ENCODE results near the gene RTL1. TPM values are rescaled to one million over a fixed set of nuclear protein-coding genes. Genes with fewer than 3 reads are reported as not detected.

The RTL1 gene
- total and polyA plus RNA-seq, 2 experiments from 2014 or later: 0.36 TPM; not detected in 1

- H3K4me3 ChIP-seq: no peak overlapping the region
- 0 out of 2 replicates have a peak, but pooled peaks cover 9% of the 10 kb centered on the region for H3F3A ChIP-seq (ENCODE audit: insufficient read depth)
- no peak overlapping the region for H3K4me2 ChIP-seq (ENCODE audit: unreplicated experiment)
- H3K79me2 ChIP-seq (ENCODE audit: insufficient read depth): peaks cover 90% of the 10 kb centered on the region
- H3K9ac ChIP-seq: no peak overlapping the region
- WGBS, 2 experiments (ENCODE audit: low coverage in 1 of 2, low lambda C conversion rate in 2 of 2, missing lambda C conversion rate in 2 of 2): 70 to 76% methylated on average over 19 to 20 of the region's 20 CpGs
- TF ChIP-seq EZH2 (IDR thresholded peaks at IDR 0.05; ENCODE audit: insufficient read depth, poor library complexity, severe bottlenecking) (no peak), EZH2phosphoT487 (IDR thresholded peaks at IDR 0.05; ENCODE audit: insufficient read depth, low read depth) (no peak)
- H3K9me2 ChIP-seq (ENCODE audit: insufficient read depth): no peaks in the 10 kb centered on the region
- H4K20me1 ChIP-seq (ENCODE audit: insufficient read depth): peaks cover 3% of the 10 kb centered on the region; the same call in 1 of the 2 replicates
- no peak overlapping the region for H3K27ac ChIP-seq
- in situ Hi-C loops (cut with MboI): no loop called here
- no peak overlapping the region for H2AFZ ChIP-seq
- peaks cover 5% of the 10 kb centered on the region; the same call in 1 of the 2 replicates for H3K36me3 ChIP-seq (ENCODE audit: low read depth)
- H3K27me3 ChIP-seq (replicated peaks; ENCODE audit: insufficient read depth): no peaks in the 10 kb centered on the region
- no peaks in the 10 kb centered on the region for H3K9me3 ChIP-seq (ENCODE audit: low read depth)
- DNase-seq: no peak
- no peaks in the 10 kb centered on the region for H3K4me1 ChIP-seq (ENCODE audit: insufficient read depth)
Observed at GRCh38 chr14:100856056-100856950, 47.2 kb downstream of the RTL1 start.

- H3F3A ChIP-seq (ENCODE audit: insufficient read depth): peaks cover 12% of the 10 kb centered on the region; the same call in 1 of the 2 replicates
- no peak overlapping the region for H3K27ac ChIP-seq
- peaks cover 5% of the 10 kb centered on the region; the same call in 1 of the 2 replicates for H3K36me3 ChIP-seq (ENCODE audit: low read depth)
- H3K79me2 ChIP-seq (ENCODE audit: insufficient read depth): peaks cover 94% of the 10 kb centered on the region
- DNase-seq: no peak
- no peak overlapping the region for H3K4me3 ChIP-seq
- no peak for TF ChIP-seq EZH2 (IDR thresholded peaks at IDR 0.05; ENCODE audit: insufficient read depth, poor library complexity, severe bottlenecking)
- TF ChIP-seq EZH2phosphoT487 (IDR thresholded peaks at IDR 0.05; ENCODE audit: insufficient read depth, low read depth): no peak
- in situ Hi-C loops (cut with MboI): no loop called here
- WGBS, 2 experiments (ENCODE audit: low coverage in 1 of 2, low lambda C conversion rate in 2 of 2, missing lambda C conversion rate in 2 of 2): 64 to 67% methylated on average over 18 of the region's 18 CpGs
- no peak overlapping the region for H3K4me2 ChIP-seq (ENCODE audit: unreplicated experiment)
- H3K4me1 ChIP-seq (ENCODE audit: insufficient read depth): no peaks in the 10 kb centered on the region
- no peaks in the 10 kb centered on the region for H3K27me3 ChIP-seq (replicated peaks; ENCODE audit: insufficient read depth)
- no peak overlapping the region for H2AFZ ChIP-seq
- H3K9me2 ChIP-seq (ENCODE audit: insufficient read depth): no peaks in the 10 kb centered on the region
- H3K9me3 ChIP-seq (ENCODE audit: low read depth): no peaks in the 10 kb centered on the region
- H4K20me1 ChIP-seq (ENCODE audit: insufficient read depth): peaks cover 3% of the 10 kb centered on the region; the same call in 1 of the 2 replicates
- no peak overlapping the region for H3K9ac ChIP-seq
Observed at GRCh38 chr14:100855256-100855930, 48.1 kb downstream of the RTL1 start.

GRCh38 chr14:100854435-100854834 is 49.1 kb downstream of the RTL1 start:
- Histone ChIP-seq H3K9ac (no peak overlapping the region), H3K4me2 (ENCODE audit: unreplicated experiment) (no peak overlapping the region), H3K79me2 (ENCODE audit: insufficient read depth) (peaks cover 95% of the 10 kb centered on the region), H2AFZ (no peak overlapping the region), H3K36me3 (ENCODE audit: low read depth) (peaks cover 5% of the 10 kb centered on the region; the same call in 1 of the 2 replicates), H3K4me3 (no peak overlapping the region), H3K4me1 (ENCODE audit: insufficient read depth) (peaks cover 7% of the 10 kb centered on the region; the same call in 1 of the 2 replicates), H3K9me3 (ENCODE audit: low read depth) (no peaks in the 10 kb centered on the region), H3K9me2 (ENCODE audit: insufficient read depth) (no peaks in the 10 kb centered on the region), H3K27ac (no peak overlapping the region), H4K20me1 (ENCODE audit: insufficient read depth) (peaks cover 3% of the 10 kb centered on the region; the same call in 1 of the 2 replicates), H3F3A (ENCODE audit: insufficient read depth) (peaks cover 17% of the 10 kb centered on the region; the same call in 1 of the 2 replicates), H3K27me3 (replicated peaks; ENCODE audit: insufficient read depth) (no peaks in the 10 kb centered on the region)
- in situ Hi-C loops (cut with MboI): no loop called here
- TF ChIP-seq EZH2 (IDR thresholded peaks at IDR 0.05; ENCODE audit: insufficient read depth, poor library complexity, severe bottlenecking) (no peak), EZH2phosphoT487 (IDR thresholded peaks at IDR 0.05; ENCODE audit: insufficient read depth, low read depth) (no peak)
- no peak for DNase-seq
- WGBS, 2 experiments (ENCODE audit: low coverage in 1 of 2, low lambda C conversion rate in 2 of 2, missing lambda C conversion rate in 2 of 2): 74 to 84% methylated on average over 5 of the region's 5 CpGs

DNA sequence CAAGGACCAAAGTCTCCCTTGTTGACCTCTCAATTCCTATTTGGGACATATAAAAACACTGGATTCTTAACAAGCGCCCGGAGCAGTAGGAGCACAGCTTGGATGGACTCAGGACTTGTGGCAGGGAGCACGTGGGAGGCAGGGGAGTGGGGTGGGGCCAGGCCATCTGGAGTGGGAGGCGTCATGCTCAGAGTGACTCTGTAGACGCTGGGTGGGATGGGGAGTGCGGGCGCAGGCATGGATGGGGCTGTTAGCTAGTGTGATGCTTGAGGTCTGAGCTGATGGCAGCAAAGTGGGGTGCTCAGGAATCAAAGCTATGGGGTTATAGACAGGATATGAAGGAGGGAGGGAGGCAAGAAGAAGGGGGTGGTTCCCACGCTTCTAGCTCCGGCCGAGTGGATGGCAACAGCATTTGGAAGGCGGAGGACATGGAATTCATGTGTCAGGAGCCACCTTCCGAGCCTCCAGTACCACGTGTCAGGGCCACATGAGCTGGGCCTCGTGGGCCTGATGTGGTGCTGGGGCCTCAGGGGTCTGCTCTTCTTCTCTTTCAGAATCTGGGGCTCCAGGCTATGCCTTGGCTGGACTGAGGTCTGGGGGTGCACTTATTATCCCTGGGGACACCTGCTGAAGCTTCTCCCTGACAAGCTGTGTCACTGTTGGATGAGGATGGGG is 51.4 kb downstream of the RTL1 start:
- Histone ChIP-seq H3K27ac (no peak overlapping the region), H4K20me1 (ENCODE audit: insufficient read depth) (peaks cover 3% of the 10 kb centered on the region; the same call in 1 of the 2 replicates), H3F3A (ENCODE audit: insufficient read depth) (peaks cover 38% of the 10 kb centered on the region; the same call in 1 of the 2 replicates), H3K4me2 (ENCODE audit: unreplicated experiment) (no peak overlapping the region), H3K27me3 (replicated peaks; ENCODE audit: insufficient read depth) (no peaks in the 10 kb centered on the region), H3K9me3 (ENCODE audit: low read depth) (no peaks in the 10 kb centered on the region), H3K9me2 (ENCODE audit: insufficient read depth) (no peaks in the 10 kb centered on the region), H3K36me3 (ENCODE audit: low read depth) (peaks cover 7% of the 10 kb centered on the region), H3K79me2 (ENCODE audit: insufficient read depth) (peaks cover 97% of the 10 kb centered on the region), H3K4me1 (ENCODE audit: insufficient read depth) (peaks cover 18% of the 10 kb centered on the region), H3K4me3 (no peak overlapping the region), H2AFZ (no peak overlapping the region), H3K9ac (no peak overlapping the region)
- in situ Hi-C loops (cut with MboI): no loop called here
- DNase-seq: peak; percentile 23
- TF ChIP-seq EZH2phosphoT487 (IDR thresholded peaks at IDR 0.05; ENCODE audit: insufficient read depth, low read depth): no peak
- no peak for TF ChIP-seq EZH2 (IDR thresholded peaks at IDR 0.05; ENCODE audit: insufficient read depth, poor library complexity, severe bottlenecking)
- WGBS, 2 experiments (ENCODE audit: low coverage in 1 of 2, low lambda C conversion rate in 2 of 2, missing lambda C conversion rate in 2 of 2): 47 to 53% methylated on average over 12 to 14 of the region's 14 CpGs

Measured in GM23248 (cell line).